GM18951 (cell line): ENCODE measurements around the gene CHST13.
"Not testable (repeated sequence)": the region's sequence is repeated elsewhere in the genome, so short reads cannot be mapped to it uniquely, and the experiment has no call there.

Experiments
- POLR2A ChIP-seq: IDR thresholded peaks from 4 replicates; pipeline ENCODE4 v1.6.1; 2011; ENCODE audit warnings: mild to moderate bottlenecking; ENCODE audit not compliant: insufficient read length, insufficient read depth; ENCODE audit errors: extremely low read depth
- in situ Hi-C: fragments of 300-500 bp; cut with MboI; formaldehyde crosslinking; loops from one replicate; pipeline ENCODE4 v1.12.0; 2022; ENCODE audit warnings: low sequenced_read_pairs, mixed read lengths, inconsistent platforms; ENCODE audit not compliant: unreplicated experiment

CHST13 gene

DNA sequence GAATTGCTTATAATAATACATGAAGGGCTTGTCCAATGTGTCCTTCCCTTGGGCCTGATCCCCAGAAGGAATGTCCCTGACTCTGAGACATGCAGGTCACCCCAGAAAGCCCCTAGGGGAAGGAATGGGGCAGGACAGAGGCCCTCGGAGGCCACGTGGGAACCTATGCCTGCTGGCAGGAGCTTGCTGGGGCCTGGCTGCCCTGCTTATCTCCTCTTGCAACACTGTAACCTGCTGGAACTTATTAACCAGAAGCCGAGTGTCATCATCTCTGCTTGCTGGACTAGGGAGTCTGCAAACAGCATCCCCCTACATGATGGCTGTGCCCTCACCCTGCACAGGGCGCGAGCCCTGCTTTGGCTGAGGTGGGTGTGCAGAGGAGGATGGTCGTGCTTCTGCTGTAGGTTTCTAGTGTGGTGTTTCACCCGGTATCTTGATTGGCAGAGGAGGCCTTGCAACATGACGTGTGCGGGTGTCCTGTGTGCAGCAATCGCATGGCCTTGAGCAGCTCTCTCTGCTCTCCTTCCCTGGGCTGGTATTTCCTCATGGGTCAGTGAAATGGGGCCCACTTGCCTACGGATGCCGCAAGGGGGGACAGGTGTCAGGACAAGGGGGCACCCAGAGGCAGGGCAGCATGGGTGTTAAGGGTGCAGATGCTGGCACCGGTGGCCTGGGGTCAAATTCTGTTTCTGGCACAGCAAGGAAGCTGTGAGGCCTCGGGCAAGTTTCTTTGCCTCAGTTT is 5.0 kb downstream of the CHST13 start:
- in situ Hi-C loops = no loop called here
- no peak for TF ChIP-seq POLR2A

DNA sequence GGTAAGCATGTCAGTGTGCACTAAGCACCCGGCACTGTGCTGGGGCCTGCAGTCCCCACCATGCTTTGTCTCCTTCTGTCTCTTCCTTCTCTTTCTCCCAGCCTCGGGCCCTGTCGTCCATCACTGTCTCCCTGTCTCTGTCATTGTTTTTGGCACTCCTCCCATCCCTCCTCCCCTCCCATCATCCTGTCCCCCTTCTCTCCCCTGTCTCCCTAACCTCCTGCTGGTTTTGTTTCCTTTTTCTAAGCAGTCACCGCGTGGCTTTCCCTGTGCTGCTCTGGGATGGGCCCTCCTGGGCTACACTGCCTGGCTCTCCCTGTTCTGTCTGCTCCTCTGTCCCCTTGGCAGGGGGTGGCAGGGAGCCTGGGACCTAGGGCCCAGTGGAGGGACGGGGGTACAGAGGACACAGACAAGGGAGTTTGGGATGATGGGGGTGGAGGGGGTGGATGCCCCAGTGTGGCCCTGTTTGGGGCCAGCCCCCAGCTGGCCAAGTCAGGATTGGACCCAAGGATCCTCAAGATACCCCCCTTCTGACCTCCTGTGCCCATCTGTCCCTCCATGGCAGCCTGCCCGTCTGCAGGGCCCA is 5.7 kb downstream of the CHST13 start:
- TF ChIP-seq POLR2A = no peak
- in situ Hi-C loops = no loop called here

DNA sequence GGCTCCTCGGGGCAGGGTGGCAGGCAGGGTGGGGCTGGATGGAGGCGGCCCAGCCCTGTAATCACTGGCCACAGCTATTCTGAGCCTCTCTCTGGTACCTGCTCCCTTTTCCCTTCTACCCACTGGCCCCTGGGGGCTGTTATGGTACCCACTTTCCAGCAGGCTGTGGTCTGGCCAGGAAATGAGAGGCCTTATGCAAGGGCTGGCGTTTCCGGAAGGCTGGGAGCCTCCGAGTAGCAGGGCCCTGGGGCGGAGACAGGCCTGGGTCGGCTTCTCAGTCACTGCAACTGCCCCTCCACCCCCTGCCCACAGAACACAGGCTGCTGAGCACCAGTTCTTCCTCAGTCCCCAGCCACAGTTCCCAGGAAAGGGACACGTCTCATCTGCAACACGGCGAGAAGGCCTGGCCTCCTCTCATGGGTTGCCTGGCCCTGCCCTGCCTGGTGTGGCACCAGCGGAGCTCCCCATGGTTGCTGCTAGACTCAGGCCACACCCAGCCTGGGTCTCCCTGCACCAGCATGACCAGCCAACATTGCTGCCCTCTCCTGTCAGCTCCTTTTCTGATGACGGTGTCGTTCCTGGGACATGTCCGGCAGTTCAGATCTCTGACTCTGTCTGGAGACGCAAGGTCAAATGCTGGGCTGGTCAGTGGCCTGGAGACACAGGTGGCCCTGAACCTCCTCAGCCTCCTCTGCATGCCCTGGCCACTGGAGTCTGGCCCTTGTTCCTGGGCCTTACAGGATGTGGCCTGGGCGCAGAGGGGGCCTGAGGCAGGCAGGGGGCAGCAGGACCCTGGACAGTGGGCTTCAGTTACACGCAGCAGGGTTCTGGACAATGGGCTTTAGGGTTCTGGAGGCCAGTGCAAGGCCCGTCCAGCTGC is 6.5 kb downstream of the CHST13 start:
- in situ Hi-C loops = no loop called here
- TF ChIP-seq POLR2A = no peak

DNA sequence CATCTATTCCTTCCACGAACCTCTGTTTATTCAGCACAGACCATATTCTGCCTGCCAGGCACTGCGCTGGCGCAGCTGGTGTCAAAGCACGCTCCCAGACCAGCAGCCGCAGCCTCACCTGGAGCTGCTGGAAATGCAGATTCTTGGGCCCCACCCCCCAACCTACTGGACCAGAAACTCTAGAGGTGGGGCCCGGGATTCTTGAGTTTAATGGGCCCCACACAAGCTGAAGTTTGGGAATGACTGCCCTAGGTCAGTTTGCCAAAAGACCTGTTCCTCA is 7.0 kb downstream of the CHST13 start:
- no peak for TF ChIP-seq POLR2A
- in situ Hi-C loops = no loop called here

DNA sequence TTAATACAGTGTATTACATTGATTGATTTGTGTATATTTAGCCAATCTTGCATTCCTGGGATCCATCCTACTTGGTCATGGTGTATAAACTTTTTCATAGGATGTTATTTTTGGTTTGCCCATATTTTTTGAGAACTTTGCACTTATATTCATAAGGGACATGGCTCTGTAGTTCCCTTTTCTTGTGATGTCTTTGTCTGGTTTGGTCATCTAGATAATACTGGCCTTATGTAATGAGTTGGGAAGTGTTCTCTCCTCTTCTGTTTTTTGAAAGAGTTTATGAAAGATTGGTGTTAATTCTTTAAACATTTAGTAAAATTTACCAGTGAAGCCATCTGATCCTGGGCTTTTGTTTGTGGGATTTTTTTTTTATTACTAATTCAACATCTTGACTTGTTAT is 9.6 kb downstream of the CHST13 start:
- in situ Hi-C loops = no loop called here
- no peak for TF ChIP-seq POLR2A

DNA sequence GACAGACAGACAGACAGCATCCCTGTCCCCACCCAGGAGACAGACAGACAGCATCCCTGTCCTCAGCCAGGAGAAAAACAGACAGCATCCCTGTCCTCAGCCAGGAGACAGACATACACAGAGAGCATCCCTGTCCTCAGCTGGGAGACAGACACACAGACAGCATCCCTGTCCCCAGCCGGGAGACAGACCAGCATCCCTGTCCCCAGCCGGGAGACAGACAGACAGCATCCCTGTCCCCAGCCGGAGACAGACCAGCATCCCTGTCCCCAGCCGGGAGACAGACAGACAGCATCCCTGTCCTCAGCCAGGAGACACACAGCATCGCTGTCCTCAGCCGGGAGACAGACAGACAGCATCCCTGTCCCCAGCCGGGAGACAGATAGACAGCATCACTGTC is 10.8 kb downstream of the CHST13 start:
- in situ Hi-C loops = not testable (repeated sequence)

DNA sequence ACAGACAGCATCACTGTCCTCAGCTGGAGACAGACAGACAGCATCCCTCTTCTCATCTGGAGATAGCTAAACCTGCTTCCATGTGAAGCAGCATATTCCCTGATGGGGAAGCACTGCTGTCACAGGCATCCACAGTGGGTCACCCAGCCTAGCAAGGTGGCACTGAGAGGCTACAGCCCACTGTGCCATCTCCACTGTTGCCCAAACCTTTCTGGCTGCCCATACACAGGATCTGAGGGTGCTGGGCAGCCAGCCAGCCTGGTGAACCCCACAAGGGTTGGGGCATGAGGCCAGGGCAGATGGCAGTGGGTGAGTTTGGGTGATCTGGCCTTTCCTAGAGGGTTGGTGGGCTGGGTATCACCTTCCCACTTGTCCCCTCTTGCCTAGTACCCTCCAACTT is 11.7 kb downstream of the CHST13 start:
- in situ Hi-C loops = no loop called here
- TF ChIP-seq POLR2A = no peak

DNA sequence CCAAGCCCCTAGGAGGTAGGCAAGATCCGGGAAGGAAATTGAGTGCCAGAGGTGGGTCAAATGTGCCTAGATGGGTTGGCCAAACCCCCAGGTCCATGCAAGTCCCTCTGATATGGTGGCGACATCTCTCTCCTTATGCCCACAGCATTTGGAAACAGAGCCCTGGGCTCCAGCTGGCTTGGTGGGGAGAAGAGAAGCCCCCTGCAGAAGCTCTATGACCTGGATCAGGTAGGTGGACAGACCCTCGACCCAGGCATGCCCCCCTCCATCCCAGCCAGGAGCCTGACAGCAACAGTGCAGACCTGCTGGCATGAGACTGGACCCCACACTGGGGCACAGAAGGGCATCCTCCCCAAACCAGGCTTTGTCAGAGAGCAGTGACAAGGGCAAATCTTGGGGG is 12.2 kb downstream of the CHST13 start:
- TF ChIP-seq POLR2A = no peak
- in situ Hi-C loops = no loop called here

DNA sequence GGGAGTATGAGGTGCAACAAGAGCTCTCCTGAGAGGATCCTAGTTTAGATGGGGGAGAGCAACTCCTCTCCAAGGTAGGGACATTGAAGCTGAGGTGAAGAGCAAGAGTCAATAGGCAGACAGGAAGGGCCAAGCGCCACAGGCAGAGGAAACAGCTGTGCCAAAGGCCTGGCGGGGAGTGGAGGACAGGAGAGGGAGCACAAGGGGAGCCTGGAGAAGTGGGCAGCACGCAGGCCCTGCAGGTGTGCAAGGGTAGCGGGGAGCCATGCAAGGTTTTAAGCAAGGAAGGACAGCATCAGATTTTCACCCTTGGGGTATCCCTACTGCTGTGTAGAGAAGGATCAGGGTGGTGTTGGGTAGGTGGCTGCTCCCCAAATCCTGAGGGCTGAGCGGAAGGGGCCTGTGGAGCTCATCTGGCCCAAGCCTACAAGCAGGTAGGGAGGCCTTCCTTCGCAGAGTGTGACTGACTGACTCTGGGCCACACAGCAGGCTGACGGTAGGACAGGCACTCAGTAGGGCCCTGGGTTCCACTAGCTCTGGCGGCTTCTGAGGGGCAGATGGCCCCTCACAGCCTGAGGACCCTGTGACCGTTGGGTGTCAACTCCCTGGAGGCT is 13.3 kb downstream of the CHST13 start:
- in situ Hi-C loops = no loop called here
- no peak for TF ChIP-seq POLR2A

DNA sequence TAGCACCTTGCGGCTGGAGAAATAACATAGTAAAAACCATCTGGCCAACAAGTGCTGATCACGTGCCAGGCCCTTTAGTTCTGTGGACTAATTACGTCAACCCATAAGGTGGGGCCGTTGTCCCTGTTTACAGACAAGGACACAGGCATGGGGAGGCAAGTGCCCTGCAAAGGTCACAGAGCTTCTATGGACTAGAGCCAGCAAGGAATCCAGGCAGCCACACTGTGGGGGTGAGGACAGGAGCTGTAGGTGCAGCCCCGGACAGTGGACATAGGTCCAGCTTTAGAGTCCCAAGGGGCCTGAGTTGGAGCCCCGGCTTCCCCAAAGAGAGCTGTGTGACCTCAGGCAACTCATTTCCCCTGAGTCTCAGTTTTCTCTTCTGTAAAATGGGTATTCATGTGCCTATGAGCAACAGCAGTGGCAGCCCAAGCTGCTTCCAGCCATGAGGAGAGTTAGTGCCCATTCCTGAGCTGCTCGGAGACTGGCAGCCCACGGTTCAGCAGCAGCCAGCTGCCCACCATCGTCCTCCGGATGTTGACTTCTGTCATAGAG is 13.9 kb downstream of the CHST13 start:
- in situ Hi-C loops = no loop called here

DNA sequence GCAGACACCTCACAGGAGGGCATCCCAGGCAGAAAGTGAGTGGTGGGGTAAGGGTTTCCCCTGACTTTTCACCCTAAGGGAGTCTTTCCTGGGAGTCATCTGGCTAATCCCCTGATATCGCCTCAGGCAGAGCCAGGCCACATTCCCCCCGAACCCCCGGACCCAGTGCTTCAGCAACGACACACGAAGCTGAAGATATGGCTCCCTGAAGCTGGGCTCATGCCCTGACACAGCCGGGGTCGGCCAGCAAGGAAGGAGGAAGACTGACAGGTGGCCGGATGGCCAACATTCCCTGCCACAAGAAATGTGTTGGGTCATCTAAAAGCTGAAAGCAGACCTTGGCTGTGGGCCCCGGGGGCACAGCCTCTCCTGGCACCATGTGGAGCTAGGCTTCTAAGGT is 14.4 kb downstream of the CHST13 start:
- no peak for TF ChIP-seq POLR2A
- in situ Hi-C loops = no loop called here

More for the DNA sequence above, 13.9 kb downstream of the CHST13 start:
- TF ChIP-seq POLR2A = no peak

DNA sequence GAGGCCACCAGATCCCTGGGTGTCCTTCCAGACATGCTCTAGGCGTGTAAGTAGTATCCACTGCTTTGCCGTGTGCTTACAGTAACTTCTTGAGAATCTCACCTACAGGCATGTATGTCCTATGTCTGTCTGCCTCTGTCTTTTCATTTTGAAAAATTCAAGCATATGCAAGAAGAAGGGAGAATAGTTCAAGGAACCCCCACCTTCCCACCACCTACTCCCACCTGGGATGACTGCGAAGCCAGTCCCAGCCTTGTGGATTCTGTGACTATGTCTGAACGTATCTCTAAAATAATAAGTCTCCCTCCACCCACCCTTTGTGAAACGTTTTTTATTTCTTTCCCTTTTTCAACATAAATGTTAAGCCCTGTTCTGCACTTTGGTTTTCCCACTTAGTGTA is 15.0 kb downstream of the CHST13 start:
- no peak for TF ChIP-seq POLR2A
- in situ Hi-C loops = no loop called here

DNA sequence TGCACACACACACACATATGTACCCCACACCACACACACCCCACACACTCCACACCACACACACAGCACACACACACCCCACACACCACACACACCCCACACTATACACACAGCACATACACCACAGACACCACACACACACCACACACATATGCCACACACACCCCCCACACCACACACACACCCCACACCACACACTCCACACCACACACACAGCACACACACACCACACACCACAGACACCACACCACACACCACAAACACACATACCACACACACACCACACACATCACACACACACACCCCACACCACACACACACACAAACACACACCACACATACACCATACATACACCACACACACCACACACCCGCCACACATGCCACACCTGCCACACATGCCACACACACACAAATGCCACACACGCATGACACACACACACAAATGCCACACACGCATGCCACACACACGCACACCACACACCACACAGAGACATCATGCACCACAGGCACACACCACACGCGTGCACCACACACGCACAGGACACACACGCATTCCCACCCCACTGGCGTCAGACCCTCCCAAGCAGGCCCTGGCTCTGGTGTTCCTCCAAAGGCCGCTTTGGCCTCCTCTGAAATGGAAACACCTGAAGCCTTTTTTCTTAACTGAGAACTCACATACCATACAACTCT is 15.7 kb downstream of the CHST13 start:
- in situ Hi-C loops = no loop called here
- TF ChIP-seq POLR2A = no peak
